UCSD-AML1 (cell line): Measurements from ENCODE around the gene MED13.
"Not testable (repeated sequence)": the region's sequence is repeated elsewhere in the genome, so short reads cannot be mapped to it uniquely, and the experiment has no call there.

ENCODE experiments used
- DNase-seq: peaks from one replicate; lab custom pipeline; 2025; ENCODE audit not compliant: unreplicated experiment; lab: John Stamatoyannopoulos, UW

The MED13 gene

GRCh38 chr17:62057696-62058095 lies 7.4 kb downstream of the MED13 start:
- DNase-seq = no peak

- DNase-seq = no peak
Observed at GRCh38 chr17:62052765-62053338, 12.2 kb downstream of the MED13 start.

GRCh38 chr17:62051053-62051452 lies 14.0 kb downstream of the MED13 start:
- no peak for DNase-seq

DNA sequence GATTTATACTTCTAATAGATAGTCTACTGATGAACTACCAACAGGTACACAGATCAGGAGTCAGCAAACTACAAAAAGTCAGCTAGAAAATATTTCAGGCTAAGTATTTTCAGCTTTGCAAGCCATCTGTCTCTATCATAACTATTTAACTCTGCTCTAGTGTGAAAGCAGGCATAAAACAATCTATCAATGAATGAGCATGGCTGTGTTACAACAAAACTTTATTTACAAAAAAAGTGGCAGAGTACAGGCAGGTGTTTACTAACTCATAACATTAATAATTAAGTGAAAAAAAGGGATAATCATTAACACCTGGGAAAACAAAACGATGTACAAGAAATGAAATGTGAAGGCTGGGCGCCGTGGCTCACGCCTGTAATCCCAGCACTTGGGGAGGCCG lies 15.8 kb downstream of the MED13 start:
- no peak for DNase-seq

DNA sequence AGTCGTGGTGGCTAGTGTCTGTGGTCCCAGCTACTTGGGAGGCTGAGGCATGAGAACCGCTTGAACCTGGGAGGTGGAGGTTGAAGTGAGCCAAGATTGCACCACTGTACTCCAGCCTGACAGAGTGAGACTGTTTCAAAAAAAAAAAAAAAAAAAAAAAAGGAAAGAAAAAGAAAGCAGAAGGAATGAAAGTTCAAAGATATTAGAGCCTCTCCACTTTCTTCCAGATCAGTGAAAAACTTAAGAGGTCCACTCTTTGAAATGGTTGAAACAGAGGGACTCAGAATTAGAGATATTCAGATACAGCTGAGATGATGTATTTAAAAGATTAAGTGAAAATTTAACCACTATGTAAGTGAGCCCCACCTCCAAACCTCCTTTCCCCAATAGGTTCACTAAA lies 16.8 kb downstream of the MED13 start:
- DNase-seq = no peak

GRCh38 chr17:62045517-62045916 lies 19.6 kb downstream of the MED13 start:
- no peak for DNase-seq

DNA sequence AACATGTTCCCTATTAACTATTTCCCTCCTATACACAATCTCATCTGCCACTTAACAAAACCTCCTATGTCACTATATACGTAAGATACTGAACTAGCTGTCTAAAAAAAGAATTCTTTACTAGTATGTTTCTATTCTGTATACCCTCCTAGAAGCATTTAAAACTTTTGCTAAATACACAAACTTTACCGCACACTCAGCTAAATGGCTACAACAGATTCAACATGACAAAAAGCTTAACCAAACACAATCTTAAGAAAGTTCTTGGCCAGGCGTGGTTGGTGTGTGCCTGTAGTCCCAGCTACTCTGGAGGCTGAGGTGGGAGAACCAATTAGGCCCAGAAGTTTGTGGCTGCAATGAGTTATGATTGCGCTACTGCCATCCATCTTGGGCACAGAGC lies 20.0 kb downstream of the MED13 start:
- no peak for DNase-seq

DNA sequence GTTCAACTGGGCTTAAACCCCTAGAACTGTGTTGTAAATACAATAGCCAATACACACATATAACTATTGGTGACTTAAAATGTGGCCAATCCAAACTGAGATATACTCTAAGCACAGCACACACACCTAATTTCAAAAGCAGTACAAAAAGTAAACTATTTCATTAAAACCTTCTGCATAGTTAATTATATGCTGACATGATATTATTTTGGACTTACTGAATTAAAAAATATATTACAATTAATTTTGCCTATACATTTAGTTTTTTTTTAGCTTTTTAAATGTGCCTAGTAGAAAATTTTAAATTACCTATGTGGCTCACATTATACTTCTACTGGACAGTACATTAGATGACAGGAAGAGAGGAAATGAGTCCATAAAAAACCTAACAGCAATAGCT lies 21.5 kb downstream of the MED13 start:
- no peak for DNase-seq

DNA sequence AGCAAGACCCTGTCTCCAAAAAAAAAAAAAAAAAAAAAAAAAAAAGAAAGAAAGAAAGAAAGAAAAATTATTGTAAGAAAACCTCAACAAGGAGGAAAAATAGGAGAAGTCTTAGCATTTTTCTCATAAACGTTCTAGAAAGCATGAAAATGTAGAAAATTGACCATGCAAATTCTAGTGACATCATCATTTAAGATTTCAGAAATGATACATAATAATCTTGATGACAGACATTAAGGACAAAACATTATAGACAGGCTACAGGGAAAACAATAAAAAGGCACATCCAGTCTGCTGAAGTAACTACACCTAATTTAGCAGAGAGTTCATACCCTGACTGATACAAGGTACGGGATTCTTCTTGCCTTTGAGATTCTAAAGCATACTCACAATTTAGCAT lies 21.9 kb downstream of the MED13 start:
- DNase-seq = no peak

- no peak for DNase-seq
Observed at GRCh38 chr17:62038248-62038647, 26.8 kb downstream of the MED13 start.

DNA sequence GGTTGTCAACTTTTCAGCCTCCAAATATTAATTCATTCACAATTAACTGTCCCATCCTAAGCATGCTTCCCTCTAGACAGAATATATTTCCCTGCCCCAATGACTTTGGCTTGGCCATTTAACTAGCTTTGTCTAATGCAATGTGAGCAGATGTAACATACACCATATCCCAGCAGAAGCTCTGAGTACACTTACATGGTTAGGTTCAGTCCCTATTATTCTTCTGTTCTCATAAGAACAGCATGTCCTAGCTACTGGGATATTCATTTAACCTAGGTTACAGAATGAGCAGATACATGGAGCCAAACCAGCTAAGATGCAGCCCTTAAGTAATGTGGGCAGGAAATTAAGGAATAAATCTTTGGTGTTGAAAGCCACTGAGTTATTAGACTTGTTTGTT lies 31.8 kb downstream of the MED13 start:
- DNase-seq = no peak

DNA sequence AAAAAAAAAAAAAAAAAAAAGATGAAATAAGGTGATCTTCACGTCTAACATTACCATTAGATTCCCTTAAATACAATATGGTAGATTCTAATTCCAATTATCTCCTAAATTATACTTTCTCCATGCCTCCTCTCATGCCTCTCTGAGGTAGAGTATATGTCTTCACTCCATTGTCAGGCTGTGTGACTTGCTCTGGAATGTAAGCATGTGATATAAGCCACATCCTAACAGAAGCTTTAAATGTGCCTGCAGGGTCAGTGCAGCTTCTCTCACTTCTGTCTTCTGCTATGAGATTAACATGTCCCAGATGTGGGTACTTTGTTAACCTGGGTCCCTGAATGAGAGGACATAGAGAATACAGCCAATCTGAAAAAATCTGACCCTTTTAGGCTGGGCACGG lies 32.6 kb downstream of the MED13 start:
- no peak for DNase-seq

DNA sequence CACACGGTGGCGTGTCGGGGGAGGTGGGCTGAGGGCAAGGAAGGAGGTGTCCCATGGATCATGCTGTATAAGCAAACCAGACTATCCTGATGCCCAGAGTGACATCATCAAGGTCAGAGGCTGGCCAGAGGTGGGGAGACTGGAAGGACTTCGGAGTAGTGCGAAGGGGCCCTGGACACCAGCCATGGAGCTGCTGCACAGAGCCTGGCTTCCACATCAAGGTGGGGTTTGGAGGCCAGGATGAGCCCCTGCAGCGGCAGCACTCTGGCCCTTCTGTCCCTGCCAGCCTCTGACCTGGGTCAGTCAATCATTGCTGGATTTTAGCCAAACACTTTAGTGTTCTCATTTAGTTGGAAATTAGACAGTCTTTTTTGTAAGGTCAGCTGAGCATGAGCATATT lies 34.8 kb downstream of the MED13 start:
- DNase-seq = no peak

DNA sequence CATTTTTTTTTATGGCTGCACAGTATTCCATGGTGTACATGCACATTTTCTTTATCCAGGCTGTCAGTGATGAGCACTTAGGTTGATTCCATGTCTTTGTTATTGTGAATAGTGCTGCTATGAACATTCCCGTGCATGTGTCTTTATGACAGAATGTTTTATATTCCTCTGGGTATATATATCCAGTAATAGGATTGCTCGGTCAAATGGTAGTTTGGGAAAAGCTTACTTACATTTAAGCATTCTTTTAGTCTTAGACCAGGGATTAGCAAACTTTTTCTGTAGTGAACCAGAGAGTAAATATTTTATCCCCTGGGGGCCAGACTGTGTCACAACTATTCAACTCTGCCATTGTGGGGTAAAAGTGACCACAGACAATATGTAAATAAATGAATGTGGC lies 40.2 kb downstream of the MED13 start:
- DNase-seq = no peak

DNA sequence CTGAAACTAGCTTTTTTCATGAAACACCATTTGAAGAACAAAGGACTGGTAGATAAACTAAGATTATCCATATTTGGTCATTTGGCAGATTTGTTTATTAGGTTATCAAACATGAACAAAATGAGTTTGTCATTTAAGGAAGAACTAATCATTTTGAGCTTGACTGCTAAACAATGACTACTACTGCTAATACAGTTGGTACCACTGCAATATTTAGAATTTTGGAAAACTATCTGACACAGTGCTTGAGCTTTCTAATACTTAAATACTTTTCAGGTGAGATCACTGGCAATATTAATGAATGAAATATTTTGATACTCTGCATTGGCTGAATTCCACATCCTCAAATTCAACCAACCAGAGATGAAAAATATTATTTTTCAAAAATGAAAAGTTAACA lies 47.2 kb downstream of the MED13 start:
- DNase-seq = no peak

- DNase-seq = no peak
Observed at GRCh38 chr17:62017496-62017895, 47.6 kb downstream of the MED13 start.

- no peak for DNase-seq
Observed at GRCh38 chr17:62014526-62014925, 50.6 kb downstream of the MED13 start.

DNA sequence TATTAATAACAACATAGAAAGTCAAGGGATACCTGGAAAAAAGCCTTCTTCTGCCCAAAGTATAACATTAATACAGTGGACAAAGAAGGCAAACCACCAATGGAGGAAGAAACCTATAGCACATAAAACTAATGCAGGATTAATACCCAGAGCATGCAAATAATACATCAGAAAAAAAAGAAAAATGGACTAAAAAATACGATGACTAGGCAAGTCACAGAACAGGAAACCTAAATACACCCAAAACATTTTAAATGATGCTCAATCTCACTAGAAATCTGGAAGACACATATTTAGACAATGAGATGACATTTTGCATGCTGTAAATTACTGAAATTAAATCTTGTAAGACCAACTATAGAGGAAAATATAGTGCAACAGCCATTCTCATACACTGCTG lies 55.9 kb downstream of the MED13 start:
- no peak for DNase-seq

- no peak for DNase-seq
Observed at GRCh38 chr17:62008294-62008693, 56.8 kb downstream of the MED13 start.

- DNase-seq = no peak
Observed at GRCh38 chr17:62004388-62004787, 60.7 kb downstream of the MED13 start.

DNA sequence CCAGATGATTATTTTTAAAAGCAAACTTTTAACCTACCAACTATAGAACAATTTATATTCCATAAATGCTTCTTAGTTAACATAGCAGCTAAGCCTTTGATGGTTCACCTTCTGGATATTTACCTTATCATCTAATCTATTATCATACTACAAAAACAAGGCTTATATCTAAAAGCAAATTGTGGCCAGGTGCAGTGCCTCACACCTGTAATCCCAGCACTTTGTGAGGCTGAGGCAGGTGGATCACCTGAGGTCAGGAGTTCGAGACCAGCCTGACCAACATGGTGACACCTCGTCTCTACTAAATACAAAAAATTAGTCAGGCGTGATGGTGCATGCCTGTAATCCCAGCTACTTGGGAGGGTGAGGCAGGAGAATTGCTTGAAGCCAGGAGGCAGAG lies 61.9 kb downstream of the MED13 start:
- DNase-seq = not testable (repeated sequence)

DNA sequence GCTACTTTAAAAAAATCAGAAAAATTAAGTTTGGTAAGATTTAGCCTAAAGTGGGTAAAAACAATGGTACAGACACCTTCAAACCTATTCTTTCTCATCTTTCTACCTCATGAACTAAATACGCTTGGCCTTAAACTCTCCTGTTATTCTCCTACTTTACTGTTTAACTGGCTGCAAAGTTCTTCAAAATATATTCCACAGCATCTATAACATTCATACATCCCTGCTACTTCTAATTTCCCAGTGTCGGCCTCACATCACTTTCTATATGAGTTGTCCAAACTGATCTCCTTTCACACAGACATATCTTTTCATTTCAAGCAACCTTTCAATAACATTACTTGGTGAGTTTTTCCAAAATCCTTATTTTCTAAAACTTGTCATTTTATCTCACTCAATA lies 64.0 kb downstream of the MED13 start:
- DNase-seq = no peak

DNA sequence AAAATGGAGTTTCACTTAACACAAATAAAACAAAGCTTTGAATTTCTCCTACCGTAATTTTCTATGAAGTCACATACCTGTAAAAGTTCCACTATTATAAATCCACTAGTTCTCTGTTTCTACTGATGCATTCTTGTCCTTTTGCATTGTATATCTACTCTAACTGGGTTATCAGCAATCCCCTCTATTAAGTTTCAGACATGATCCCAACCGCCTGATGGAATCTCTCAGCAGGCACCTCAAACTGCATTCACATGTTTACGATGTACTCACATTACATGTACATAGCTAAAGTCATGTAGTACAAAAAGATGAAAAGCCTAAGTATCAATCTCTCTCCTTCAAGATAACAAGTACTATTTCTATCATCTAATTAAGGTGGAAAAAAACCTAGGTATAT lies 64.9 kb downstream of the MED13 start:
- DNase-seq = no peak

- not testable (repeated sequence) for DNase-seq
Observed at GRCh38 chr17:61998534-61998933, 66.5 kb downstream of the MED13 start.
